NCI-H1048 (cell line): ENCODE measurements around the gene DCDC1.

Experiments used
- DNase-seq: peaks from one replicate; lab custom pipeline; 2025; lab: John Stamatoyannopoulos, UW

Gene DCDC1

GRCh38 chr11:30908272-30908671, 461.3 kb downstream of the DCDC1 start:
- DNase-seq: no peak

GRCh38 chr11:30902929-30903328, 466.6 kb downstream of the DCDC1 start:
- DNase-seq: no peak

GRCh38 chr11:30895046-30895445, 474.5 kb downstream of the DCDC1 start:
- no peak for DNase-seq

DNA sequence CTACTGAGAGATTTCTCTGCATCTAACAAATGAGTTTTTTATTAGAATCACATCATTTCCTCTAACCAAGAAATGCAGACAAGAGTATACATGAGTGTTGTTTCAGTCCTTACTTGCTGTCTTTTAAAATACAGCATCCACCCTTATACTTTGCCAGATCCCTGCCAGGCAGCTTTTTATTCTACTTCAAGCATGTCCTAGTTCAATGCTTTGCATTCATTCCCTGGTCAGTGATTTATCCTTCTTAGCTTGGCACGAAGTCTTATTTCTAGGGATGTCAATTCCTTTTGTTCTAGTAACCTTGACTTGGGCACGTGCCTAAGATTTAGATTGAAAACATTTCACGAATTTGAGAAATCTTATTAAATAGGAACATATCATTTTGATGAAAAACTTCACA, 476.2 kb downstream of the DCDC1 start:
- DNase-seq: no peak

DNA sequence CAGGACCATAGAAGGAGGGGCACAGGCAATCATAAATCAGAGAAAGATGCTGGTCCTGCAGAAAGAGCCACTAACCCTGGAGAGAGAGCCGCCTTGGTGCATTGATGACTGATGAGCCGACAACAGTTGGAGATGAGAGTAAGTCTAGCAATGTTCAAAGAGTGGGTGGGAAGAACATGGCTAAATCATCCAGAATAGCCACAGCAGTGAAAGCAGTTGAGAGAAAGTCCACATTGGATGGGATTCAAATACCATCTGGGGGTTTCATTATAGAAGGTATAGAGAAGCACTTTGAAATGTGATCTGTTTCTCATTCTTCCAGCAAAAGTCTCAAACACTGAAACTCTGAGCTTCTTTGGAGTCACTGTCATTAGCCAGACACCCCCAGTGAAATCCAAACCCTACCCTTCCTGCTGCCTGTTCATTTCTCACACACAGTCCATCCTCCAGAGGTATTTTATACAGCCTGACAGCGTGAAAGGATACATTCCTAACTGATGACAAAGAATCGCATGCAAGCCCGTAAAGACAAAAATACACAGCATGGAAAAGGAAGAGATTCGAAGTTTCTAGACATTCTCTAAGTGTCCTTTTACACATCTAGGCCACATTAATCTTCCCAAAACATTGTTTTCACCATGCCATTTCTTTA, 480.3 kb downstream of the DCDC1 start:
- no peak for DNase-seq

GRCh38 chr11:30879322-30880005, 490.1 kb downstream of the DCDC1 start:
- peak; percentile 50 for DNase-seq

DNA sequence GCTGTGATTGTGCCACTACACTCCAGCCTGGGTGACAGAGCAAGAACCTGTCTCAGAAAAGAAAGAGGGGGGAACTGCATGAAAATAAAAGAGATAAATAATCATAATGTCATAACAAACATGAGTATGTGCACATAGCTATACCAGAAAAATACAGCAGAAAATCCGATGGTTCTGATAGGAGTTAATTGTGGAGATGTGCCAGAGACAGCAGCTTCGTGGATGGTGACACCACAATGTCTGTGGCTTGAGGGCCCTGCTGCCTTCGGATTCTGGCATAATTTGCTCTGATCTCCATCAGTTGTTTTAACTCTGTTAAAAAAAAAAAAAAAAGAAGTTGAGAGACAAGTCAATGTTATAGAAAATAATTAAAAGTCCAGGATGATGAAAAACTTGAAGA, 491.1 kb downstream of the DCDC1 start:
- no peak for DNase-seq

DNA sequence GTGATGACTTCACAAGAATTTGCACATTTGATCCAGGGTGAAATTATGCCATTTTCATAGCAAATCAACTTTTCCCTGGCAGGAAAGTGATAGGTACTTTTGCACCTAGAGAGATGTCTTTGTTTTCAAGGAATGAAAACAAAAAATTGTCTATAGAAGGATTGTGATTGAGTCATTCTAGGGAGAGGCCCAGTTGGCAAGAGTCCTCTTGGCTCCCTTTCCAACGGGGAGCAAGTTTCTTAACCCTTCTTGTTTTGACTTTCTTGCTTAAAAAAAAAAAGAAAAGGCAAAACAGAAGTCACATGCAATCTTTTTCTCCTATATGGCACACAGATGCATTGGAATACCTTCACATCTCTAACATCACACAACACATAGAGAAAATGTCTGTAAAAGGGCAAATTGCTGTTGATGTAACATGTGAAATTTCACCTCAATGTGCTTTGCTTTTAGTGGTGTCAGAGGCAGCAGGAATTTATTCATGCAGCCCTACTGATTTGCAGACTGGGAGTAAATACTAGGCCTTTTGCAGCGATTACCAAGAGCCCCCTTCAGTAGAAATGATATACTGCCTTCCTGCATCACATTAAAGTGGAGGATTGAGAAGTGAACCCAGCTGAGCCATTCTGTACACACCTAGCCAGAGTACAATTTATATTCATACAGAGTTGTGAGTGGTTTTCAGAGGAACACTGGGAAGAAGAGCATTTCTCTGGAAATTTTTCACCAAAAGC, 492.7 kb downstream of the DCDC1 start:
- no peak for DNase-seq

GRCh38 chr11:30876228-30876627, 493.3 kb downstream of the DCDC1 start:
- no peak for DNase-seq

DNA sequence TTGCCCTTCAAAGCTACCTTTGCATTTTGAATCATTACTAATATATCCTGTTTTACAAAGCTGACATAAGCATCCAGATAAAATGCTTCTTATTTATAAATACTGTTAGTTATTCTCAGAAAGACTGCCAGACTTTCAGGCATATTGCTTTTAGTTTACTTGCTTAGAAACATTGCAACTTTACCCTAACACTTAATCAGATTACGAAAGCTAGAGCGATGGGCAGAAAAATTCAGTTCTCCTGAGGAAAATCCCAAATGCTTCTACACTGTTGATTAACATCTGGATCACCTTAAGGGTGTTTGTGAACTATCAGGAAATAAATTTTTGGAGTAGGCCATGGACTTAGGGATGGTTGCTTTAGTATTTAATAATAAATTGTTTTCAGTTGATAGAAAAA, 493.7 kb downstream of the DCDC1 start:
- DNase-seq: no peak

- no peak for DNase-seq
Measured at GRCh38 chr11:30873924-30874610, 495.5 kb downstream of the DCDC1 start.

GRCh38 chr11:30868626-30869081, 500.9 kb downstream of the DCDC1 start:
- DNase-seq: no peak

GRCh38 chr11:30863209-30863608, 506.3 kb downstream of the DCDC1 start:
- DNase-seq: no peak

GRCh38 chr11:30861531-30861930, 508.0 kb downstream of the DCDC1 start:
- DNase-seq: no peak

- no peak for DNase-seq
Measured at GRCh38 chr11:30861064-30861463, 508.5 kb downstream of the DCDC1 start.

DNA sequence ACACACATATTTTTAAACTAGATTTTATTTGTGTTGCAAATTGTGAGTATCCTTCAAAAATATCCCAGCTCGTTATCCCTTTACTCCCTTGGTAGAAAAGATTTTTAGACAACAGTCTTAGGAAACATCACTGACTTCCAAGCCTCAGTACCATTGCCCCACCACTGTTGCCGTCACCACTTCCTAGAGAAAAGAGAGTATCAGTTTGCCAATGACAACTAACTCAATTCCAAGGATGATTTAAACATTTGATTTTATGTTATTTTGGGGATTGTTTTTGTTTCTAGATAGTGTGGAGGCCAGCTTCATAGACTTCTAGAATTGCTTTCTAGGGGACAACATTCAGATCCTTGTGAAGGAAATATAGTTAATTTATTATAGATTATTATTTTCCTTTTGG, 509.4 kb downstream of the DCDC1 start:
- no peak for DNase-seq

GRCh38 chr11:30859669-30860068, 509.9 kb downstream of the DCDC1 start:
- DNase-seq: no peak

DNA sequence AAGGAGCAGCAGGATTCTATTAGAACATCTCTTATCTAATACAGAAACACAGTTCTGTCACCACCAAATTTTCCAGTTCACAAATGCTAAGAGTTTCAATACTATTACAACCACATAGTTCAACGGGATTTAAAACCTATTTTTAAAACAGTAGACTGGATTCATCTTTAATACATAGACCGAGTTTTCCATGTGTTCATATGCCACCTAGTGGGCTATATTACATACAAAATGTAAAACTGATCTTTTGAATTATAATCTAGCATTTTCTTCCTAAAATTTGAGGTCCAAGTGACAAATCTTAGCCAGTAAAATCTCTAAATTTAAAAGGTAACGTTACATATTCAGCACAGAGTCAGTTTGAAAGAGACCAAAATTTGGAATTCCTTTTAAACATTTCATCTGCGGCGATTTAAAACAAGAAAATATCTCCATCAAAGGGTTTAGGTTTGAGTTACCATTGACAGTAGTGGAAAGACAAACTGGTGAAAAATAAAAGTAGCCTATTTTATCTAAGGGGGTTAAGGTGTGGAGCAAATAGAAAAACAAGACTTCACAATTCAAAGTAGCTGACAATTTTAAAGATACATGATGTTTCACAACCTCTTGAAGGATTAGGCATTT, 514.0 kb downstream of the DCDC1 start:
- no peak for DNase-seq

DNA sequence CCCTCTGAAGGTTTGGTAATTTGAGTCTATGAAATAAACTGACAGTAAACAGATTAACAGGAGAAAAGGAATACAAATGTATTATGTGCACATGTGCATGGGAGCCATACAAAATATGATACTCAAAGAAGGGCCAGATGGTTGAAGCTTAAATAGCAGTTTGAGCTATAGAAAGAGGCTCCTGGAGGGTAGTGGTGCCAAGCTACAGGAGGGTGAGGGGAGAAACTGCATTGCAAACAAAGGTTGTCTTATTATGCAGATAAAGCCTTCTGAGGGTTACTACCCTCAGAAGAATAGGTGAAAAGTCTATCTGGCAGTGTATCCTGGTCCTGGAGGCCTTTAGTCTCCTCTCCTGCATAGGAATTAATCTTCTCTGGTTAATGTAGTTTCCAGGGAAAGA, 516.1 kb downstream of the DCDC1 start:
- no peak for DNase-seq

GRCh38 chr11:30852645-30853044, 516.9 kb downstream of the DCDC1 start:
- no peak for DNase-seq

DNA sequence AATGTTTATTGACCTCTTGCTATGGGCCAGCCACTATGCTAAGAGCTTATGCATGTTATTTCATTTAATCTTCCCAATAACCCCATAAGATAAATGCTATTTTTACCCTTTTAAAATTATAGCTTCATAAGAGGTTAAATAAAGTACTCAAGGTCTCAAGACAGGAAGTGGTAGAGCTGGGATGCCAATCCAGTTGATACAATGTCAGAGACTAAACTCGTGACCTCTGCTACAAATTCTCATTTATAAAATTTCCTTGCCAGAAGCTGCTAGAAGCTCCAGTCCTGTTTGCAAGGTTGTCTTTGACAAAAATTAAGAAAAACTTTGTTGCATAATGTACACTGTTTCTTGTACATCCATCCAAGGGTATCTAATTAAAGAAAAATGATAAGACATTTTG, 517.4 kb downstream of the DCDC1 start:
- DNase-seq: no peak

GRCh38 chr11:30837252-30837651, 532.3 kb downstream of the DCDC1 start:
- no peak for DNase-seq
